Measurements from ENCODE around the gene COMMD9. TPM values are rescaled to one million over a fixed set of nuclear protein-coding genes. Genes with fewer than 3 reads are reported as not detected.

The COMMD9 gene
- total and polyA plus RNA-seq, 2 of the 4 experiments (the other 2 are of a cell fraction), result 50.7 to 58.3 TPM

DNA sequence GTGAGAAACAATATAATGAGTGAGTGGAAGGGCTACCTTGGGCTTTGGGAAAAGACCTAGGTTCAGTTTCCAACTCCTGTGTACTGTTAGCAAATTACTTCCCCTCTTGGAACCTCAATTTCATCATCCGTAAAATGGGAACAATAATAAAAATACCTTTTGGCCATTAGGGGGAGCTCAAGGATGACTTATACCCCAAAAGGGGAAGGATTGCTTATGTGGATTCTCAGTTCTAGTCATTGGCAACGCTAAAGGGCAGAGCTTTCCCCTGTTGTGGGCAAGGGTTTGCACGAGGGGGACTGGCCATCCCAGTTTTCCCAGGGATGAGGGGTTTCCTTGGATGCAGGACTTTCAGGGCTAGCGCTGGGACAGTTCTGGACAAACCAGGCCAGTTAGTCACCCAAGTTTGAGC is 3.1 kb upstream of the COMMD9 start:
- Histone ChIP-seq H3K27ac (ENCODE audit: insufficient read depth, low read length) (no peak overlapping the region), H3K14ac (replicated peaks; ENCODE audit: low read depth, low read length) (no peak overlapping the region), H3K56ac (ENCODE audit: extremely low read depth, insufficient read depth, low read length) (no peak overlapping the region), H4K8ac (ENCODE audit: low read depth in 2 of 2, low read length in 2 of 2) (no peak overlapping the region), H2BK120ac (ENCODE audit: low read depth, low read length) (no peak overlapping the region), H2BK5ac (ENCODE audit: low read depth, low read length, poor library complexity, severe bottlenecking) (no peak overlapping the region), H3K9me3 (ENCODE audit: control insufficient read depth, insufficient read depth, low read length) (no peaks in the 10 kb centered on the region), H2BK20ac (ENCODE audit: low read depth, low read length) (peak overlapping the region; percentile 68; the same call in 1 of the 2 replicates), H2AK5ac (ENCODE audit: low read depth, low read length) (peak overlapping the region; percentile 29; the same call in 1 of the 2 replicates), H2AFZ (replicated peaks; ENCODE audit: low read length, poor library complexity) (peak overlapping the region; percentile 40), H3K18ac (ENCODE audit: low read depth, low read length) (no peak overlapping the region), H3K23ac (ENCODE audit: low read depth, low read length) (no peak overlapping the region), H4K91ac (ENCODE audit: insufficient read depth, low read depth, low read length) (no peak overlapping the region), H3K4me2 (ENCODE audit: low read depth, low read length) (no peak overlapping the region), H3K9ac (ENCODE audit: low read depth, low read length) (no peak overlapping the region), H4K5ac (ENCODE audit: low read depth, low read length) (no peak overlapping the region), H4K20me1 (ENCODE audit: insufficient read depth, low read length) (no peaks in the 10 kb centered on the region), H3K36me3 (ENCODE audit: control insufficient read depth, insufficient read depth, low read length) (no peaks in the 10 kb centered on the region), H3K9me1 (ENCODE audit: insufficient read depth, low read length) (no peaks in the 10 kb centered on the region), H3K4me3 (ENCODE audit: insufficient read depth, low read depth, low read length) (no peak overlapping the region), H3K4ac (ENCODE audit: low read depth, low read length) (no peak overlapping the region), H3K79me1 (ENCODE audit: low read depth in 1 of 2, low read length in 2 of 2) (peaks cover 7 to 17% of the 10 kb centered on the region in 2 experiments), H2AK9ac (replicated peaks; ENCODE audit: low read depth, low read length, poor library complexity) (no peak overlapping the region), H3K4me1 (ENCODE audit: control insufficient read depth, insufficient read depth, low read length) (0 out of 2 replicates have a peak, but pooled peaks cover 2% of the 10 kb centered on the region), H3K27me3 (ENCODE audit: control insufficient read depth, insufficient read depth, low read length) (no peaks in the 10 kb centered on the region), H2BK15ac (ENCODE audit: low read depth, low read length) (no peak overlapping the region)
- 40% methylated on average over 1 of the region's 4 CpGs; no CpG with 5 or more reads in 1 of the 2 experiments for WGBS, 2 experiments (ENCODE audit: extremely low coverage in 2 of 2, insufficient read length in 1 of 2)
- dilution Hi-C loops (cut with HindIII; ENCODE audit: low sequenced_read_pairs, unreplicated experiment), result loop anchor here (10.0 kb wide), 1 partner anchor 192 kb away; no protein-coding TSS in a partner anchor
- ATAC-seq (ENCODE audit: low read depth) (peak; percentile 47; the same call in 1 of the 2 replicates), DNase-seq (peak; percentile 47)
- no peak for TF ChIP-seq CHD1 (IDR thresholded peaks at IDR 0.05; ENCODE audit: low read depth, low read length)
- TF ChIP-seq POLR2A (IDR thresholded peaks at IDR 0.05; ENCODE audit: low read depth, low read length), result no peak
- no peak for TF ChIP-seq MAZ (IDR thresholded peaks at IDR 0.05; ENCODE audit: borderline replicate concordance, low read depth, low read length)
- no peak for TF ChIP-seq MAFK (IDR thresholded peaks at IDR 0.05; ENCODE audit: low read depth, low read length)
- peak; percentile 91 for TF ChIP-seq SMC3 (IDR thresholded peaks at IDR 0.05; ENCODE audit: low read depth, low read length)
- 0 out of 2 replicates have a peak, but pooled peaks have one; percentile 6 for TF ChIP-seq CEBPB (IDR thresholded peaks at IDR 0.05; ENCODE audit: low read depth, low read length)
- TF ChIP-seq RFX5 (IDR thresholded peaks at IDR 0.05; ENCODE audit: low read depth, low read length), result no peak
- no peak for TF ChIP-seq FOS (IDR thresholded peaks at IDR 0.05; ENCODE audit: low read depth, low read length)
- TF ChIP-seq, protein P1, sequence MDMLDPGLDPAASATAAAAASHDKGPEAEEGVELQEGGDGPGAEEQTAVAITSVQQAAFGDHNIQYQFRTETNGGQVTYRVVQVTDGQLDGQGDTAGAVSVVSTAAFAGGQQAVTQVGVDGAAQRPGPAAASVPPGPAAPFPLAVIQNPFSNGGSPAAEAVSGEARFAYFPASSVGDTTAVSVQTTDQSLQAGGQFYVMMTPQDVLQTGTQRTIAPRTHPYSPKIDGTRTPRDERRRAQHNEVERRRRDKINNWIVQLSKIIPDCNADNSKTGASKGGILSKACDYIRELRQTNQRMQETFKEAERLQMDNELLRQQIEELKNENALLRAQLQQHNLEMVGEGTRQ (IDR thresholded peaks at IDR 0.05; ENCODE audit: low read depth, low read length), result no peak
- peak; percentile 93 for TF ChIP-seq RCOR1 (IDR thresholded peaks at IDR 0.05; ENCODE audit: insufficient replicate concordance, low read length)
- peak; percentile 87 for TF ChIP-seq RAD21 (IDR thresholded peaks at IDR 0.05; ENCODE audit: low read length)
- TF ChIP-seq, protein P2, sequence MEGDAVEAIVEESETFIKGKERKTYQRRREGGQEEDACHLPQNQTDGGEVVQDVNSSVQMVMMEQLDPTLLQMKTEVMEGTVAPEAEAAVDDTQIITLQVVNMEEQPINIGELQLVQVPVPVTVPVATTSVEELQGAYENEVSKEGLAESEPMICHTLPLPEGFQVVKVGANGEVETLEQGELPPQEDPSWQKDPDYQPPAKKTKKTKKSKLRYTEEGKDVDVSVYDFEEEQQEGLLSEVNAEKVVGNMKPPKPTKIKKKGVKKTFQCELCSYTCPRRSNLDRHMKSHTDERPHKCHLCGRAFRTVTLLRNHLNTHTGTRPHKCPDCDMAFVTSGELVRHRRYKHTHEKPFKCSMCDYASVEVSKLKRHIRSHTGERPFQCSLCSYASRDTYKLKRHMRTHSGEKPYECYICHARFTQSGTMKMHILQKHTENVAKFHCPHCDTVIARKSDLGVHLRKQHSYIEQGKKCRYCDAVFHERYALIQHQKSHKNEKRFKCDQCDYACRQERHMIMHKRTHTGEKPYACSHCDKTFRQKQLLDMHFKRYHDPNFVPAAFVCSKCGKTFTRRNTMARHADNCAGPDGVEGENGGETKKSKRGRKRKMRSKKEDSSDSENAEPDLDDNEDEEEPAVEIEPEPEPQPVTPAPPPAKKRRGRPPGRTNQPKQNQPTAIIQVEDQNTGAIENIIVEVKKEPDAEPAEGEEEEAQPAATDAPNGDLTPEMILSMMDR (conservative IDR thresholded peaks at IDR 0.05; ENCODE audit: low read depth, low read length), result peak; percentile 78
- ChIA-PET POLR2A (ENCODE audit: unreplicated experiment) (interaction anchor here (0.6 to 1.0 kb wide), 2 partner anchors 186 to 878 kb away, joined by 3 read pairs; no protein-coding TSS in a partner anchor), CTCF (interaction anchor here (0.6 to 6.5 kb wide), 8 partner anchors 8 to 209 kb away, joined by 3 to 66 read pairs (median 4); no protein-coding TSS in a partner anchor)
- intact Hi-C loops (cut with micrococcal nuclease), result loop anchor here (1.0 kb wide), 2 partner anchors 186 to 200 kb away; no protein-coding TSS in a partner anchor
- BruUV-seq (replicated peaks), result no TSS peak
- in situ Hi-C loops (cut with MboI; ENCODE audit: low sequenced_read_pairs), result loop anchor here (5.0 kb wide), 1 partner anchor 180 kb away; no protein-coding TSS in a partner anchor
